ENCODE measurements around the gene TNFAIP3.

Gene TNFAIP3

GRCh38 chr6:137866200-137866913 is 702 bp upstream of the TNFAIP3 start:
- no peak for DNase-seq

- no peak for DNase-seq
These were observed 838 bp downstream of the TNFAIP3 start for GRCh38 chr6:137867685-137868509.

- no peak for DNase-seq
These were observed 1.9 kb downstream of the TNFAIP3 start for GRCh38 chr6:137868721-137869548.

- no peak for DNase-seq
These were observed 2.7 kb downstream of the TNFAIP3 start for GRCh38 chr6:137869549-137870307.

- DNase-seq = no peak
These were observed 3.2 kb downstream of the TNFAIP3 start for GRCh38 chr6:137870308-137870644.

GRCh38 chr6:137870744-137871247 is 3.7 kb downstream of the TNFAIP3 start:
- no peak for DNase-seq

- no peak for DNase-seq
These were observed 4.2 kb downstream of the TNFAIP3 start for GRCh38 chr6:137871291-137871690.

GRCh38 chr6:137871831-137872454 is 4.9 kb downstream of the TNFAIP3 start:
- DNase-seq = no peak

GRCh38 chr6:137872581-137873115 is 5.6 kb downstream of the TNFAIP3 start:
- DNase-seq = no peak

GRCh38 chr6:137873273-137873762 is 6.3 kb downstream of the TNFAIP3 start:
- DNase-seq = no peak

- no peak for DNase-seq
These were observed 7.4 kb downstream of the TNFAIP3 start for GRCh38 chr6:137874204-137875057.

- DNase-seq = no peak
These were observed 8.0 kb downstream of the TNFAIP3 start for GRCh38 chr6:137875058-137875520.

GRCh38 chr6:137875606-137876005 is 8.5 kb downstream of the TNFAIP3 start:
- no peak for DNase-seq

- DNase-seq = no peak
These were observed 9.5 kb downstream of the TNFAIP3 start for GRCh38 chr6:137876547-137876946.

- DNase-seq = no peak
These were observed 10.1 kb downstream of the TNFAIP3 start for GRCh38 chr6:137877113-137877512.

GRCh38 chr6:137877606-137878005 is 10.5 kb downstream of the TNFAIP3 start:
- no peak for DNase-seq

GRCh38 chr6:137878029-137878428 is 11.0 kb downstream of the TNFAIP3 start:
- DNase-seq = no peak

- no peak for DNase-seq
These were observed 11.6 kb downstream of the TNFAIP3 start for GRCh38 chr6:137878486-137879285.

- DNase-seq = no peak
These were observed 12.2 kb downstream of the TNFAIP3 start for GRCh38 chr6:137879299-137879698.

Measured in NCI-H748 treated with DMSO at 0.1 percent for 48 hours (cell line).